Activated CD4-positive, alpha-beta T cell treated with anti-CD3 and anti-CD28 coated beads, Interleukin-2, amount 10 ng/mL, durations not matched to agents 24 days and 14 days (primary cell): ENCODE results near the gene ROCK2. TPM values are rescaled to one million over a fixed set of nuclear protein-coding genes. Genes with fewer than 3 reads are reported as not detected.

Experiments
- DNase-seq: peaks from one replicate; pipeline ENCODE4 v3.0.0; 2022
- H3K27ac Mint-ChIP-seq: one replicate; pipeline ENCODE4 v1.8.0; 2022; ENCODE audit warnings: mild to moderate bottlenecking, mixed read lengths
- H3K27me3 Mint-ChIP-seq: one replicate; pipeline ENCODE4 v1.8.0; 2022; ENCODE audit warnings: mixed read lengths
- H3K36me3 Mint-ChIP-seq: one replicate; pipeline ENCODE4 v1.8.0; 2022; ENCODE audit warnings: low read depth, mild to moderate bottlenecking, mixed read lengths
- H3K4me1 Mint-ChIP-seq: one replicate; pipeline ENCODE4 v1.8.0; 2021; ENCODE audit warnings: mixed read lengths
- H3K4me3 Mint-ChIP-seq: one replicate; pipeline ENCODE4 v1.8.0; 2022; ENCODE audit warnings: mild to moderate bottlenecking, moderate library complexity, mixed read lengths
- H3K9me3 Mint-ChIP-seq: one replicate; pipeline ENCODE4 v1.8.0; 2021; ENCODE audit warnings: mixed read lengths
- intact Hi-C: fragments of 100-400 bp; cut with micrococcal nuclease; formaldehyde crosslinking; loops from one replicate; pipeline ENCODE4 v1.15.1; 2023
- total RNA-seq: library from RNA; stranded (reverse); gene quantifications from 2 replicates; pipeline ENCODE4 v1.2.3, GENCODE V29; 2022

Gene ROCK2
- total RNA-seq, 1 donor from 2014 or later: 24.4 TPM

- no peaks in the 10 kb centered on the region for H3K36me3 Mint-ChIP-seq
- H3K4me3 Mint-ChIP-seq: no peak overlapping the region
- no peaks in the 10 kb centered on the region for H3K9me3 Mint-ChIP-seq
- H3K27me3 Mint-ChIP-seq: no peaks in the 10 kb centered on the region
- intact Hi-C loops: no loop called here
- no peak overlapping the region for H3K27ac Mint-ChIP-seq
- no peak for DNase-seq
- H3K4me1 Mint-ChIP-seq: no peaks in the 10 kb centered on the region
Measured at GRCh38 chr2:11303290-11304013, 41.0 kb downstream of the ROCK2 start.

GRCh38 chr2:11299439-11299838 is 45.0 kb downstream of the ROCK2 start:
- no peaks in the 10 kb centered on the region for H3K36me3 Mint-ChIP-seq
- intact Hi-C loops: no loop called here
- DNase-seq: no peak
- no peak overlapping the region for H3K27ac Mint-ChIP-seq
- H3K4me3 Mint-ChIP-seq: no peak overlapping the region
- no peaks in the 10 kb centered on the region for H3K9me3 Mint-ChIP-seq
- H3K27me3 Mint-ChIP-seq: no peaks in the 10 kb centered on the region
- H3K4me1 Mint-ChIP-seq: peaks cover 2% of the 10 kb centered on the region

DNA sequence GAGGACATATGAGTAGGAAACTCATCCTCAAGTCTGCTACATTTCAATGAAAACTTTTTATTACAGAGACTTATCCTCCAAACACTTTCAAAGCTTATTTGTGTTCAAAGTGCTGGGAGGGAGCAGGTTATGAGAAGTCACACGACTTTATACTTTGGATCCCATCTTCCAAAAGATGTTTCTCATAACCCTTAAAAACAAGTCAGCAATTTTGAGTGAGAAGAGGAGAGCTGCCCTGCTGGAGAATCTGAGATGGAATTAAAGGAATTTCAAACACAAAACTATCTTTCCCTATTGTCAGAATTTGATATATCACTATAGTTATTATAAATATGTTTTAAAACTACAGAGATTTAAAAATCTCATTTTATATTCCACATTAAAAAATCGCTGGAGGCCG is 45.8 kb downstream of the ROCK2 start:
- H3K9me3 Mint-ChIP-seq: no peaks in the 10 kb centered on the region
- no peaks in the 10 kb centered on the region for H3K36me3 Mint-ChIP-seq
- H3K4me1 Mint-ChIP-seq: peaks cover 2% of the 10 kb centered on the region
- intact Hi-C loops: no loop called here
- DNase-seq: no peak
- no peak overlapping the region for H3K27ac Mint-ChIP-seq
- H3K4me3 Mint-ChIP-seq: no peak overlapping the region
- H3K27me3 Mint-ChIP-seq: no peaks in the 10 kb centered on the region

DNA sequence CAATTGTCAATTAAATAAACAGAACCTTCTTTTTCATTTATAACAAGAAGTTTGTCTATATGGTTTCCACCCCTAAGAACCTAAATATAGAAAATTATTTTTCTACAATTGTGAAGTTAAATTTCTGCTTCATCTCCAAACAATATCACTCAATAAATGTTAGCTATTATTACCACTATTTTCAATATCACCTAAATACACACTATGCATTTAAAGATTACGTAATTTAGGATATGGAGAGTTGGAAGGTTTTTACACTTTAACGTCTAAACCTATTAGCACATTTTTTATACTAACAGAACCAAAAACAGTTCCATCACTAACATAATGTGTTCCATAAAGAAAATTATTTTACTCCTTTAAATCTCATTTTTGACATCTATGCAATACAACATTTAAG is 48.0 kb downstream of the ROCK2 start:
- Mint-ChIP-seq H3K27me3 (no peaks in the 10 kb centered on the region), H3K36me3 (no peaks in the 10 kb centered on the region), H3K4me3 (no peak overlapping the region), H3K27ac (no peak overlapping the region), H3K4me1 (peaks cover 8% of the 10 kb centered on the region), H3K9me3 (no peaks in the 10 kb centered on the region)
- DNase-seq: no peak
- intact Hi-C loops: no loop called here

GRCh38 chr2:11292464-11293255 is 51.8 kb downstream of the ROCK2 start:
- H3K9me3 Mint-ChIP-seq: no peaks in the 10 kb centered on the region
- intact Hi-C loops: no loop called here
- H3K36me3 Mint-ChIP-seq: no peaks in the 10 kb centered on the region
- no peak overlapping the region for H3K27ac Mint-ChIP-seq
- H3K4me1 Mint-ChIP-seq: peaks cover 8% of the 10 kb centered on the region
- no peak overlapping the region for H3K4me3 Mint-ChIP-seq
- no peaks in the 10 kb centered on the region for H3K27me3 Mint-ChIP-seq
- no peak for DNase-seq

- Mint-ChIP-seq H3K9me3 (no peaks in the 10 kb centered on the region), H3K27ac (no peak overlapping the region), H3K36me3 (peaks cover 4% of the 10 kb centered on the region), H3K4me3 (no peak overlapping the region), H3K4me1 (peaks cover 6% of the 10 kb centered on the region), H3K27me3 (no peaks in the 10 kb centered on the region)
- DNase-seq: no peak
- intact Hi-C loops: no loop called here
Measured at GRCh38 chr2:11290713-11291112, 53.7 kb downstream of the ROCK2 start.

GRCh38 chr2:11290211-11290610 is 54.2 kb downstream of the ROCK2 start:
- Mint-ChIP-seq H3K27me3 (no peaks in the 10 kb centered on the region), H3K9me3 (no peaks in the 10 kb centered on the region), H3K27ac (no peak overlapping the region), H3K4me3 (no peak overlapping the region), H3K36me3 (peaks cover 9% of the 10 kb centered on the region), H3K4me1 (peaks cover 6% of the 10 kb centered on the region)
- intact Hi-C loops: no loop called here
- DNase-seq: no peak

- no peak for DNase-seq
- H3K9me3 Mint-ChIP-seq: peaks cover 8% of the 10 kb centered on the region
- peaks cover 6% of the 10 kb centered on the region for H3K4me1 Mint-ChIP-seq
- H3K27ac Mint-ChIP-seq: no peak overlapping the region
- intact Hi-C loops: no loop called here
- no peaks in the 10 kb centered on the region for H3K27me3 Mint-ChIP-seq
- H3K36me3 Mint-ChIP-seq: peaks cover 24% of the 10 kb centered on the region
- H3K4me3 Mint-ChIP-seq: no peak overlapping the region
Measured at GRCh38 chr2:11288431-11288830, 56.0 kb downstream of the ROCK2 start.

DNA sequence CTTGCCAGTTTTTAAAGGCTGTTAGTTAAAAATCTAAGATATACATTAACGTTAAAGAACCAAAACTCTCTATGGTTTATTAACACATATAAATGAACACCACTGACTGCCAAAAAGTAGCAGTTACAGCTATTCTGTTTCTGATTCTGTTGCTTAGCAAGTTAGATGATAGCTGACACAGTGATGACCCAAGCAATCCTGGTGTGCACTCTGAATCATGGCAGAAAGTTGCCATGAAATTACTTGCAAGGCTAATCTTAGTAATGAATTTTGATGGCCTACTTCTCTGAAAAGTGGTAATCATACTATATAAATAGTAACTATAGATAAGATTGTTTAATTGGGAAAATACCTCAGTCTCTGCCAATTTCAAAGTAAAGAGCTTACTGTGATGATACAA is 57.7 kb downstream of the ROCK2 start:
- intact Hi-C loops: no loop called here
- DNase-seq: no peak
- Mint-ChIP-seq H3K9me3 (peaks cover 12% of the 10 kb centered on the region), H3K4me3 (no peak overlapping the region), H3K27me3 (no peaks in the 10 kb centered on the region), H3K36me3 (peaks cover 32% of the 10 kb centered on the region), H3K4me1 (no peaks in the 10 kb centered on the region), H3K27ac (no peak overlapping the region)

- intact Hi-C loops: no loop called here
Measured at GRCh38 chr2:11286323-11286722, 58.1 kb downstream of the ROCK2 start.

GRCh38 chr2:11285499-11285898 is 58.9 kb downstream of the ROCK2 start:
- no peak overlapping the region for H3K4me3 Mint-ChIP-seq
- no peaks in the 10 kb centered on the region for H3K27me3 Mint-ChIP-seq
- intact Hi-C loops: no loop called here
- H3K36me3 Mint-ChIP-seq: peaks cover 34% of the 10 kb centered on the region
- H3K4me1 Mint-ChIP-seq: no peaks in the 10 kb centered on the region
- no peak overlapping the region for H3K27ac Mint-ChIP-seq
- peaks cover 12% of the 10 kb centered on the region for H3K9me3 Mint-ChIP-seq
- no peak for DNase-seq

More at GRCh38 chr2:11286323-11286722, 58.1 kb downstream of the ROCK2 start:
- H3K27ac Mint-ChIP-seq: no peak overlapping the region
- H3K4me3 Mint-ChIP-seq: no peak overlapping the region
- peaks cover 34% of the 10 kb centered on the region for H3K36me3 Mint-ChIP-seq
- peaks cover 12% of the 10 kb centered on the region for H3K9me3 Mint-ChIP-seq
- no peaks in the 10 kb centered on the region for H3K27me3 Mint-ChIP-seq
- DNase-seq: no peak
- H3K4me1 Mint-ChIP-seq: no peaks in the 10 kb centered on the region

DNA sequence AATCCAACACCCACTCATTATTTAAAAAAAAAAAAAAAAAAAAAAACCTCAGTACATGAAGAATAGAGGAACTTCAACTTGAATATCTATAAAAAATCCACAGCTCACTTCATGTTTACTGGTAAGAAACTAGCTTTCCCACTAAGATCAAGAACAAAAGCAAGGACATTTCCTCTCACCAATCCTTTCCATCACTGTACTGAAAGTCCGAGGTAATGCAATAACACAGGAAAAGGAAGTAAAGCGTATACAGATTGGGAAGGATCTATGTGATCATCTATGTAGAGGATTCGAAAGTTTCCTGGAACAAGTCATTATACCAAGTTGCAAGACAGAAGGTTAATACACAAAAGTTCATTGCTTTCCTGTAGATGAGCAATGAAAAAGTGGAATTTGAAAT is 63.2 kb downstream of the ROCK2 start:
- no peak overlapping the region for H3K4me3 Mint-ChIP-seq
- peaks cover 4% of the 10 kb centered on the region for H3K4me1 Mint-ChIP-seq
- no peak overlapping the region for H3K27ac Mint-ChIP-seq
- no peak for DNase-seq
- intact Hi-C loops: no loop called here
- peaks cover 21% of the 10 kb centered on the region for H3K9me3 Mint-ChIP-seq
- no peaks in the 10 kb centered on the region for H3K27me3 Mint-ChIP-seq
- H3K36me3 Mint-ChIP-seq: peaks cover 47% of the 10 kb centered on the region

GRCh38 chr2:11280713-11281112 is 63.7 kb downstream of the ROCK2 start:
- no peak overlapping the region for H3K27ac Mint-ChIP-seq
- peaks cover 45% of the 10 kb centered on the region for H3K36me3 Mint-ChIP-seq
- peaks cover 6% of the 10 kb centered on the region for H3K4me1 Mint-ChIP-seq
- H3K4me3 Mint-ChIP-seq: no peak overlapping the region
- no peaks in the 10 kb centered on the region for H3K27me3 Mint-ChIP-seq
- intact Hi-C loops: no loop called here
- DNase-seq: no peak
- peaks cover 21% of the 10 kb centered on the region for H3K9me3 Mint-ChIP-seq

DNA sequence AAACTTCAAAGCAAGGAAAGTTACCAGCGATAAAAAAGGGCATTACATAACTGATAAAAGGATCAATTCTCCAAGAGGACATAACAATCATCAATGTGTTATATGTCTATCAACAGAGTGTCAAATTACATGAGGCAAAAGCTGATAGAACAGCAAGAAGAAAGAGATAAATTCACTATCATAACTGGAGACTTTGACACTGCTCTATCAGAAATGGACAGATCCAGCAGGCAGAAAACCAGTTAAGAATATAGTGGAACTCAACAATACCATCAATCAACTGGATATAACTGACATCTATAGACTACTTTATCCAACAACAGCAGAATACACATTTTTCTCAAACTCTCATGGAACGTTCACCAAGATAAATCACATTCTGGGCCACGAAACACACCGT is 65.0 kb downstream of the ROCK2 start:
- Mint-ChIP-seq H3K27ac (no peak overlapping the region), H3K9me3 (peaks cover 18% of the 10 kb centered on the region), H3K4me3 (no peak overlapping the region), H3K36me3 (peaks cover 40% of the 10 kb centered on the region), H3K27me3 (no peaks in the 10 kb centered on the region), H3K4me1 (peaks cover 11% of the 10 kb centered on the region)
- no peak for DNase-seq
- intact Hi-C loops: no loop called here
